Duodenal mucosa (tissue), 2 donors: ENCODE measurements around the gene PRKAR2A.
"Not testable (repeated sequence)": the region's sequence is repeated elsewhere in the genome, so short reads cannot be mapped to it uniquely, and the experiment has no call there.

Experiments used
- H3K27ac ChIP-seq: one replicate; pipeline ENCODE4 v1.7.0; 2013; ENCODE audit warnings: low read depth, low read length
- H3K27me3 ChIP-seq, 2 donors: one replicate each; pipeline ENCODE4 v1.7.0; 2013; ENCODE audit warnings: low read length in 2 of 2, control low read depth in 1 of 2; ENCODE audit not compliant: insufficient read depth in 2 of 2, control insufficient read depth in 1 of 2
- H3K36me3 ChIP-seq, 2 donors: one replicate each; pipeline ENCODE4 v1.7.0; 2013; ENCODE audit warnings: low read length in 2 of 2, control low read depth in 1 of 2; ENCODE audit not compliant: insufficient read depth in 2 of 2, control insufficient read depth in 1 of 2
- H3K4me1 ChIP-seq, 2 donors: one replicate each; pipeline ENCODE4 v1.7.0; 2013; ENCODE audit warnings: low read length in 2 of 2, control low read depth in 1 of 2; ENCODE audit not compliant: insufficient read depth in 2 of 2, control insufficient read depth in 1 of 2
- H3K4me3 ChIP-seq, 2 donors: one replicate each; pipeline ENCODE4 v1.7.0; 2013; ENCODE audit warnings: low read length in 2 of 2, low read depth in 1 of 2
- H3K9ac ChIP-seq, 2 donors: one replicate each; pipeline ENCODE4 v1.7.0; 2013; ENCODE audit warnings: low read length in 2 of 2, low read depth in 1 of 2
- H3K9me3 ChIP-seq, 2 donors: one replicate each; pipeline ENCODE4 v1.7.0; 2013; ENCODE audit warnings: low read length in 2 of 2, control low read depth in 1 of 2; ENCODE audit not compliant: control insufficient read depth in 1 of 2

PRKAR2A gene

GRCh38 chr3:48735075-48735767 lies 112.5 kb downstream of the PRKAR2A start:
- H3K4me3 ChIP-seq, H3K27me3 ChIP-seq, H3K9me3 ChIP-seq, H3K9ac ChIP-seq, H3K27ac ChIP-seq, H3K36me3 ChIP-seq: not testable (repeated sequence)
- H3K4me1 ChIP-seq = peaks cover 30 to 45% of the 10 kb centered on the region in 2 donors

GRCh38 chr3:48734541-48734940 lies 113.1 kb downstream of the PRKAR2A start:
- H3K27me3 ChIP-seq, H3K9me3 ChIP-seq, H3K4me3 ChIP-seq, H3K27ac ChIP-seq, H3K36me3 ChIP-seq, H3K9ac ChIP-seq: not testable (repeated sequence)
- H3K4me1 ChIP-seq = peaks cover 25 to 38% of the 10 kb centered on the region in 2 donors

DNA sequence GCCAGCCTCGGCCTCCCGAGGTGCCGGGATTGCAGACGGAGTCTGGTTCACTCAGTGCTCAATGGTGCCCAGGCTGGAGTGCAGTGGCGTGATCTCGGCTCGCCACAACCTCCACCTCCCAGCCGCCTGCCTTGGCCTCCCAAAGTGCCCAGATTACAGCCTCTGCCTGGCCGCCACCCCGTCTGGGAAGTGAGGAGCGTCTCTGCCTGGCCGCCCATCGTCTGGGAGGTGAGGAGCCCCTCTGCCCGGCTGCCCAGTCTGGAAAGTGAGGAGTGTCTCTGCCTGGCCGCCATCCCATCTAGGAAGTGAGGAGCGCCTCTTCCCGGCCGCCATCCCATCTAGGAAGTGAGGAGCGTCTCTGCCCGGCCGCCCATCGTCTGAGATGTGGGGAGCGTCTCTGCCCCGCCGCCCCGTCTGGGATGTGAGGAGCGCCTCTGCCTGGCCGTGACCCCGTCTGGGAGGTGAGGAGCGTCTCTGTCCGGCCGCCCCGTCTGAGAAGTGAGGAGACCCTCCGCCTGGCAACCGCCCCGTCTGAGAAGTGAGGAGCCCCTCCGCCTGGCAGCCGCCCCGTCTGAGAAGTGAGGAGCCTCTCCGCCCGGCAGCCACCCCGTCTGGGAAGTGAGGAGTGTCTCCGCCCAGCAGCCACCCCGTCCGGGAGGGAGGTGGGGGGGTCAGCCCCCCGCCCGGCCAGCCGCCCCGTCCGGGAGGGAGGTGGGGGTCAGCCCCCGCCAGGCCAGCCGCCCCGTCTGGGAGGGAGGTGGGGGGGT lies 113.7 kb downstream of the PRKAR2A start:
- not testable (repeated sequence) for H3K36me3 ChIP-seq, H3K27me3 ChIP-seq, H3K9ac ChIP-seq, H3K9me3 ChIP-seq, H3K4me3 ChIP-seq, H3K27ac ChIP-seq
- peaks cover 19 to 32% of the 10 kb centered on the region in 2 donors for H3K4me1 ChIP-seq

DNA sequence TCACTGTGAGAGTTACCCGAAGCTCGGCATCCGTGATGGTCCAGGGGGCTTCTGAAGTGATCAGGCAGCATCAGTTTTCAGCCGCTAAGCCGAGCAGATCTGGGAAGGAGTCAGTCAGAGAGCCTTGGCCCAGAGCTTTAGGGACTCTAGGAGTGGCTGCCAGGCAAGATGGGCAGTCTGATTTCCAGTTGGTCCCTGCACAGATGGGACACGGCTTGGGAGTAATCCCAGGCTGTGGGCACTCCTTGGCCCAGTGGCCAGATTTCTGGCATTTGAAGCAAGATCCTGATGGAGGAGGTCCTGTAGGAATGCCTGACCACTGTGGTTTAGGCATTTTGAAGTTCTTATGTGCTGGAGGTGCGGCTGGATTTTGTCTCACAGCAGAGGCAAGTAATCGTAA lies 120.2 kb downstream of the PRKAR2A start:
- H3K9me3 ChIP-seq = no peaks in the 10 kb centered on the region
- H3K4me3 ChIP-seq = no peak overlapping the region
- no peak overlapping the region for H3K27ac ChIP-seq
- H3K4me1 ChIP-seq = peaks cover 0 to 5% of the 10 kb centered on the region in 2 donors
- no peaks in the 10 kb centered on the region for H3K27me3 ChIP-seq
- no peak overlapping the region for H3K9ac ChIP-seq
- no peaks in the 10 kb centered on the region for H3K36me3 ChIP-seq

DNA sequence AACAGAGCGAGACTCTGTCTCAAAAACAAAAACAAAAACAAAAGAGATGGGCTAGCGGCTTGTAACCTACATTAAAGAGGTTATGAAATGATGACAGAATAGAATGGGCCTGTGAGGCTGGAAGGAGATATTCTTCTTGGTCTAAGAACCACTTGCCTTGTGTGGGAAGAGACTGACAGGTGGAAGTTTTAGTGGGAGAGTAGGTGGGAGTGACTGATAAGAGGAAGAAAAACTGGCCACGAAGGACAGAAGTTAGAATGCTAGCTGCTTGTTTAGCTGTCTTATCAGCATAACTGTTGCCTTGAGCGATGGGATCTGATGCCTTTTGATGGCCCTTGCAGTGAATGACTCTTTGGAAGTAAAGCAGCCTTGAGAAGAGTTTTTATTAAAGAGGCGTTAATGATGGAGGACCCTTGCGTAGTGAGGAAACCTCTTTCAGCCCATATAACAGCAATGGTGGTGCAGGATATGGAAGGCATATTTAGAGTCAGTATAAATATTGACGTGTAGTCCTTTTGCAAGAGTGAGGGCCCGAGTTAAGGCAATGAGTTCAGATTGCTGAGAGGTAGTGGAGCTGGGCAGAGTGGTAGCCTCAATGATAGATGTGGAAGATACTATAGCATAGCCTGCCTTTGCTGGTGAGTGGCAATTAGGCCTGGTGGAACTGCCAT lies 122.4 kb downstream of the PRKAR2A start:
- H3K4me1 ChIP-seq, H3K36me3 ChIP-seq, H3K9ac ChIP-seq, H3K27ac ChIP-seq, H3K27me3 ChIP-seq, H3K4me3 ChIP-seq, H3K9me3 ChIP-seq: not testable (repeated sequence)

DNA sequence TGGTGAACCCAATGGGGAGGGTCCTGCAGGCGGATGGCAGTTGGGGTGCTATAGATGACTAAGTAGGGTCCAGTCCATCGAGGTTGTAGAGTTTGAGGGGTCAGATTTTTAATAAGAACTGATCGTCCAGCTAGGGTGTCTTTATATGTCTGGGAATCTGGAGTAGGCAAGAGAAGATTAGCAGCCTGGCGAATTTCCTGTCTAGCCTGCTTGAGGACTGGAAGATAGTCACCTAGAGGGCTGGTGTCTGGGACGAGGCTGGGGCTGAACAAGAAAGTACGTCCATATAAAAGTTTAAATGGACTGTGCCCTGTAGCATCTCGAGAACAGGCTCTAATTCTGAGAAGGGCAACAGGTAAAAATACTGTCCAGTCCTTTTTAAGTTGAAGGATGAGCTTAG lies 123.9 kb downstream of the PRKAR2A start:
- H3K27ac ChIP-seq = no peak overlapping the region
- peaks cover 0 to 5% of the 10 kb centered on the region in 2 donors for H3K4me1 ChIP-seq
- no peaks in the 10 kb centered on the region for H3K27me3 ChIP-seq
- H3K4me3 ChIP-seq = no peak overlapping the region
- no peaks in the 10 kb centered on the region for H3K9me3 ChIP-seq
- H3K9ac ChIP-seq = no peak overlapping the region
- H3K36me3 ChIP-seq = no peaks in the 10 kb centered on the region

DNA sequence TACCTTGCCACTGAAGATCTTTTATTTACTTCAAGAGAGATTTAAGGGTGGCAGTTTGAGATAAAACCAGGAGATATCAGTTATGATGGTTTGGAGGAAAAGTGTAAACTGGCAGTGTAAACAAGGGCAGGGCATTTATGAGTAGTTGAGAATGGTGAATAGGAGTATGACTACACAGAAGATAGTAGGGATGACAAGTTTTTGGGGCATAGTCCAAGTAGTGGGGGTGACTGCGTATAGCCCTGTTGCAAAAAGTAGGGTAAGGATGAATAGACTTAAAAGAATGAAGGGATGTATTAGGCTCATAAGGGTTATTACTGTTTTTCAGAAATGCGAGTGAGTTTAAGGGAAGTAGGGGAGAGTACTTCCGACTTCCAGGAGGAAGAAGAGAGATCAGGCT lies 124.4 kb downstream of the PRKAR2A start:
- not testable (repeated sequence) for H3K9ac ChIP-seq, H3K4me1 ChIP-seq, H3K27ac ChIP-seq

DNA sequence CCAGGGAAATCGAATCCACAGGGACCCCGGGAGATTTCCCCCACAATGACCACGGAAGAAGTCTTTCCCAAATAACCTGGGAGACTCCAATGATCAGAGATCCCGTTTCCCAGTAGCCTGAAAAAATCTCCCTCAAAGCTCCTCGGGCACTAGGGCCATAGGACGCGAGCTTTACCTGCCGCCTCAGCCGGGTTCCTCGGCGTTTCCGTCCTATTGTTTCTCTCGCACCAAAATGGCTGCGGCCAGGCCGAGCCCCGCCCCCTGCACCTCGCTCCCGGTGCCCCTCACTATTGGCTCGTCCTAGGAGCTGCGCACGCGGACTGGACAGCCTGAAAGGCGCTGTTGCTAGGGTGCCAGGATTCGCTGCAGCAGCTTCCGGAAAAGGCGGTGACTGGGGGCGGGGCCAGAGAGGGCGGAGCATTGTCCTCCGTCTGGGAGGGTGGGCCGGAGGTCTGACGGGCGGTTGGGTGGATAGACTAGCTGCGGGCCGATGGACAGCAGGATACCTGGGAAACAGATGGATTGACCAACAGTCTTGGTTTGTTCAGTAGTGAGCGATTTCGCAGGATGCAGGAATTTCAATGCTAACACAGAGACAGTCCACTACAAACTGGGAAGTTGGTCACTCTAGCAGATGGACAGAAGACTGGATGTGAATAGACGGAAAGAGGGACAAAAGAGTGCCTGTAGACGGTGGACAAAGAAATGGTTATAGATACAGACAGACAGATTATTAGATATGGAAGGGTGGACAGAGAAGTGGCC lies 130.5 kb downstream of the PRKAR2A start, which contains the start of gene IP6K2:
Gene IP6K2, minus strand, starts transcription at position 240 of the 765 bp plus-strand sequence. CDS start 21,930 bp downstream, outside the sequence.
- Histone ChIP-seq H3K4me3 (peak within 1 kb of the TSS; percentile 97 to 98), H3K9me3 (no peaks in the 10 kb centered on the region), H3K4me1 (peaks cover 20 to 24% of the 10 kb centered on the region in 2 donors), H3K9ac (peak within 1 kb of the TSS; percentile 99 to 100), H3K27me3 (no peaks in the 10 kb centered on the region), H3K27ac (peak within 1 kb of the TSS; percentile 26), H3K36me3 (peaks cover 3 to 15% of the 10 kb centered on the region in 2 donors)

More for the DNA sequence above, 124.4 kb downstream of the PRKAR2A start:
- not testable (repeated sequence) for H3K9me3 ChIP-seq, H3K27me3 ChIP-seq, H3K4me3 ChIP-seq, H3K36me3 ChIP-seq

DNA sequence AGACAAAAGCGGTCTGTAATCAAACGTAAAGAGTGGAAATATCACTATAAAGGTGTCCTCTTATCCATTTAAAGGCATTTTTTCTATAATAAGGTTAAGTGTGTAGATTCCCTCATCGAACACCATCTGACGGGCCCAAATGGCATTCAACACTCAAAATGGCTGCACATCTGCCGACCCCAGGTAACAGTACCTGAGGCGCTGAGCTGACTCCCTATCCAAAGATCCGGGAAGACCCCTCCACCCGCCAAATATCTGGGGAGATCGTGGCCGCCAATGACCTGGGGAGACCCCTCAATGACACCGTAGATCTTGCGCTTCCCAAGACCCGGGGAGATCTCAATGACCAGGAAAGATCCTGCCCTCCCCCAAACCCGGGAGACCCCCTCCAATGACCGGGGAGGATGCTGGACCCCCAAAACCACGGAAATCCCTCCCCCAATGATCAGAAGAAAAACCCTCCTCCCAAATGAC lies 131.1 kb downstream of the PRKAR2A start:
- H3K27ac ChIP-seq = peak overlapping the region; percentile 26
- peak overlapping the region; percentile 97 to 98 for H3K4me3 ChIP-seq
- no peaks in the 10 kb centered on the region for H3K9me3 ChIP-seq
- H3K36me3 ChIP-seq = peaks cover 7 to 19% of the 10 kb centered on the region in 2 donors
- no peaks in the 10 kb centered on the region for H3K27me3 ChIP-seq
- H3K9ac ChIP-seq = peak overlapping the region; percentile 99 to 100
- peaks cover 23 to 28% of the 10 kb centered on the region in 2 donors for H3K4me1 ChIP-seq
